ENCODE measurements around the gene PRDM11.

The PRDM11 gene

DNA sequence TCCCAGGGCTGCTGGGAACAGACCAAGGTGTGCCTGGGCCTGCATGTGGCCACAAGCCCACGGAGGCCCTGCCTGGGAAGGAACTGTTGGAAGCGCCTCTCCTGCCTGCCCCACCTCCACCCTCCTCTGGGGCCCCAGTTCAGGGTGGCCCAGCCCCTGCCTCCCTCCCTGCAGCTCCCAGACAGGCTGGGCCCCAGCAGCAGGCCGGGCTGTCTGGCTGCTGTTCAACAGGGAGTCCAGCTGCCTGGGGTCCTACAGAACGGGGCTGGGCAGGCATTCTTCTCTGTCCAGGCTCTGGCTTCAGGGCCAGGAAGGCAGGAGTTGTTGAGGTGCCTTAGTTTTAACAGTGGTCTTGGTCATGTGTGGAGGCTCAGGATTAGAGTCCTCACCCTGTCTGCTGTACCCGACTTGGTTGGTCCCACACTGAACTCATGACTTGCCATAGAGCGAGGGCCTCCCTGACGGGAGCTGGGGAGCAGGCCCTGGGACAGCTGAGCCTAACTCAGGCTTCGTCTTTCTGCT, 11.8 kb downstream of the PRDM11 start:
- H3K4me1 ChIP-seq = peaks cover 10% of the 10 kb centered on the region
- H2AFZ ChIP-seq = peak overlapping the region; percentile 45

DNA sequence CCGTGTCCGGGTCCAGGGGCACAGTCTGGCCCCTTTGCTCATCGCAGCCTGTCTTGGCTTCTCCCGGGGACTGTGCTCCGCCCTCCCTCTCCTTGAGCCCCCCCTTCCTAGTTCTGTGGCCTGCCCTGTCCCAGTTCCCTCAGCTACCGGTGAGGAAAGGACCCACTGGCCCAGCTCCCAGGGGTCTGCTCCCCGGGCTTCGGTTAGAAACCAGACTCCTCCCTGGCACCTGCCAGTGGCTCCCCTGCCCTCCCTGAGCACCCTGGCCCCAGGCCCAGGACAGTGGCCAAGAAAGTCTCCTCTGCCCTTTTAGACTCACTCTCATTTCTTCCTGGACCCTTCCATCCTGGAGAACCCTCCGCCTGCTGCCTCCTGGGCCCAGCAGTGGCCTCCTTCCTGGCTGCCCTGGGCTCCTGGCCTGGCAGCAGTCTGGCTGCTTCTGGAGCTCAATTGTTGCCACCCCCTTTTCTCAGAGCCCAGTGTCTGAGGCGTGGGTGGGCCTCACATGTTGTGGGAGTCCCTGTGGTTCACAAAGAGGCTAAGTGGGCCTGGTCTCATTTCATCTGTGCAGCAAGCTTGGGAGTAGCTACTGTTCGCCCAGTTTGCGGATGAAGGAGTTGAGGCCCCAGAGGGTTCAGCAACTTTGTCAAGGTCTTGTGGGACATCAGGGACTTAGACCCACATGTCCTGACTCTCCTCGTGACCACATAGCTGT, 12.6 kb downstream of the PRDM11 start:
- Histone ChIP-seq H3K9ac (no peak overlapping the region), H3K27ac (no peak overlapping the region)

More for the DNA sequence above, 11.8 kb downstream of the PRDM11 start:
- H3K9ac ChIP-seq = no peak overlapping the region
- TF ChIP-seq, protein P1, sequence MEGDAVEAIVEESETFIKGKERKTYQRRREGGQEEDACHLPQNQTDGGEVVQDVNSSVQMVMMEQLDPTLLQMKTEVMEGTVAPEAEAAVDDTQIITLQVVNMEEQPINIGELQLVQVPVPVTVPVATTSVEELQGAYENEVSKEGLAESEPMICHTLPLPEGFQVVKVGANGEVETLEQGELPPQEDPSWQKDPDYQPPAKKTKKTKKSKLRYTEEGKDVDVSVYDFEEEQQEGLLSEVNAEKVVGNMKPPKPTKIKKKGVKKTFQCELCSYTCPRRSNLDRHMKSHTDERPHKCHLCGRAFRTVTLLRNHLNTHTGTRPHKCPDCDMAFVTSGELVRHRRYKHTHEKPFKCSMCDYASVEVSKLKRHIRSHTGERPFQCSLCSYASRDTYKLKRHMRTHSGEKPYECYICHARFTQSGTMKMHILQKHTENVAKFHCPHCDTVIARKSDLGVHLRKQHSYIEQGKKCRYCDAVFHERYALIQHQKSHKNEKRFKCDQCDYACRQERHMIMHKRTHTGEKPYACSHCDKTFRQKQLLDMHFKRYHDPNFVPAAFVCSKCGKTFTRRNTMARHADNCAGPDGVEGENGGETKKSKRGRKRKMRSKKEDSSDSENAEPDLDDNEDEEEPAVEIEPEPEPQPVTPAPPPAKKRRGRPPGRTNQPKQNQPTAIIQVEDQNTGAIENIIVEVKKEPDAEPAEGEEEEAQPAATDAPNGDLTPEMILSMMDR (IDR thresholded peaks at IDR 0.05) = no peak
- no peaks in the 10 kb centered on the region for H3K27me3 ChIP-seq (ENCODE audit: control insufficient read depth, insufficient read depth, low read length)
- no peak overlapping the region for H3K27ac ChIP-seq
- peaks cover 14% of the 10 kb centered on the region for H3K79me2 ChIP-seq
- H3K9me3 ChIP-seq (ENCODE audit: control insufficient read depth, low read length) = no peaks in the 10 kb centered on the region
- no peaks in the 10 kb centered on the region for H3K36me3 ChIP-seq (ENCODE audit: control insufficient read depth, insufficient read depth, low read length)
- H3K4me2 ChIP-seq (ENCODE audit: low read length) = no peak overlapping the region
- no peak overlapping the region for H3K4me3 ChIP-seq (ENCODE audit: low read depth, low read length)

DNA sequence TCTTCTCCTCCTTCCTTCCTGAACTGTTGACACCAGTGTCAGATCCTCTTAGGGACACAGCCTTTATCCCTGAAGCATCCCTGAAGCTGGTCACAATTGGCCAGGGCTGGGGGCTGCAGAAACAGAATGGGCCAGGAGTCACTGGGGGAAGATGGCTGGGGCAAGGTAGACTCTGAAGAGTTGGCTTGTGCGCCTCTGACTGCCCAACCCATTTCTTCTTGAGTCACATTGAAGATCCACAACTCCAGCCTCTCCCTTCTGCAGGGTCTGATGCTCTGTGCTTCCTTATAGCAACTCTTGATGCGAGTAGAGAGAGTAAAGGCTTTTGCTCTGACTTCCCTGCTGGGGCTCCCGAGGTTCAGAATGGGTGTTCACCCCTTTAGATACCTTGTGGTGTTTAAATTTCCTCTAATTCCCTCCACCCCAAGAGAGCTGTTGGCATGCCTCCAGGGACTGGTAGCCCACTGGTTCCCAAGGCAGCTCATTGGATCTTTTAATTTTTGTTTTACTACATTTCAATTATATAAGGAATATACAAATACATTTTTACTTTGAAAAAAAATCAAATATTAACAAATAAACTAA, 13.4 kb downstream of the PRDM11 start:
- Histone ChIP-seq H3K9ac (no peak overlapping the region), H3K27me3 (ENCODE audit: control insufficient read depth, insufficient read depth, low read length) (no peaks in the 10 kb centered on the region), H3K4me1 (peaks cover 10% of the 10 kb centered on the region), H3K79me2 (peaks cover 9% of the 10 kb centered on the region), H3K9me3 (ENCODE audit: control insufficient read depth, low read length) (no peaks in the 10 kb centered on the region), H3K4me2 (ENCODE audit: low read length) (no peak overlapping the region), H3K4me3 (ENCODE audit: low read depth, low read length) (no peak overlapping the region), H2AFZ (no peak overlapping the region), H3K36me3 (ENCODE audit: control insufficient read depth, insufficient read depth, low read length) (no peaks in the 10 kb centered on the region), H3K27ac (no peak overlapping the region)
- TF ChIP-seq, protein P1 (IDR thresholded peaks at IDR 0.05) = no peak

More for the DNA sequence above, 12.6 kb downstream of the PRDM11 start:
- no peaks in the 10 kb centered on the region for H3K36me3 ChIP-seq (ENCODE audit: control insufficient read depth, insufficient read depth, low read length)
- no peaks in the 10 kb centered on the region for H3K27me3 ChIP-seq (ENCODE audit: control insufficient read depth, insufficient read depth, low read length)
- no peak overlapping the region for H3K4me3 ChIP-seq (ENCODE audit: low read depth, low read length)
- H3K4me1 ChIP-seq = peaks cover 10% of the 10 kb centered on the region
- H3K4me2 ChIP-seq (ENCODE audit: low read length) = no peak overlapping the region
- peaks cover 9% of the 10 kb centered on the region for H3K79me2 ChIP-seq
- TF ChIP-seq, protein P1 (IDR thresholded peaks at IDR 0.05) = no peak
- H3K9me3 ChIP-seq (ENCODE audit: control insufficient read depth, low read length) = no peaks in the 10 kb centered on the region
- H2AFZ ChIP-seq = no peak overlapping the region

DNA sequence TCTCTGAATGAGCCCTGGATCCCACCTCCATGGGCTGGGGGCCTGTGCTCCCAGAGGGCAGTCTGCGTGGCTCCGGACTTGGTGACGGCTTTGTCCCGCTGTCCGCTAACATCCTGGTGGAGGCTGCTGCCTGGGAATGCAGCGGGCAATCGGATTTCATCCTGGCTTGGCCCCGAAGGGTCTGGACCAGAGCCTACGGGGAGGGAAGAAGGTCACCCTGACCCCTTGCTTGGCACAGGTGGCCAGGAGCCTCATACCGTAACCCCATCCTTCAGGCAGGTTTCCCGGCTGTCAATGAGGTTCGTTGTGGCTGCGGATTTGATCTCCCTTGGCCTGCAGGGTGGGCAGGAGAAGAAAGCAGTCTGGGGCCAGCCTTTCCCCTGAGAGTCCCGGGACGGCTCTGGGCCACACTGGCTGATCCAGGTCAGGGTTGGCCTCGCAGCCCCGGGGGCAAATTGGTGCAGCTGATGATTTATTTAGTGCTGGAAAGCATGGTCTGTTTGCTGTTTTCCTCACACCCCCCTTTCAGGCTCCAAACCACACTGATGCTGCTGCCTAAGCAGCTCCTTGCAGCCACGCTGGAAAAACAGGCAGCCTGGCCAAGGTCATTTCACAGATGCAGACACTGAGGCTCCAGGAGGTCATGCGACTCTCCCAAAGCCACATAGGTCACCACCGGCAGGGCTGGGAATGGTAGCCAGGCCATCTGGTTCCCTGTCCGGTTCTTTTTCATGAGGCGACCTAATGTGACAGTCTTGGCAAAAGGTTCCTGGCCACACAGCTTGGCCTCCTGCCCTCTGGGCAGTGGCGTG, 15.0 kb downstream of the PRDM11 start:
- H3K79me2 ChIP-seq = peaks cover 7% of the 10 kb centered on the region
- no peaks in the 10 kb centered on the region for H3K27me3 ChIP-seq (ENCODE audit: control insufficient read depth, insufficient read depth, low read length)
- no peak overlapping the region for H3K27ac ChIP-seq
- H3K4me3 ChIP-seq (ENCODE audit: low read depth, low read length) = no peak overlapping the region
- H2AFZ ChIP-seq = no peak overlapping the region
- H3K4me1 ChIP-seq = peaks cover 10% of the 10 kb centered on the region
- no peaks in the 10 kb centered on the region for H3K36me3 ChIP-seq (ENCODE audit: control insufficient read depth, insufficient read depth, low read length)
- TF ChIP-seq, protein P1 (IDR thresholded peaks at IDR 0.05) = no peak
- no peak overlapping the region for H3K4me2 ChIP-seq (ENCODE audit: low read length)
- H3K9me3 ChIP-seq (ENCODE audit: control insufficient read depth, low read length) = no peaks in the 10 kb centered on the region
- no peak overlapping the region for H3K9ac ChIP-seq

Data from parathyroid adenoma (tissue), 2 donors.